Nephron (organoid): ENCODE results near the gene TMEM271.

Experiments
- H3K27ac Mint-ChIP-seq, 3 experiments: 2 replicates each; pipeline ENCODE4 v1.8.0; 2020; ENCODE audit warnings: mixed read lengths in 3 of 3, mild to moderate bottlenecking in 2 of 3, moderate library complexity in 1 of 3
- H3K27me3 Mint-ChIP-seq: 2 replicates; pipeline ENCODE4 v1.8.0; 2021; ENCODE audit warnings: low read depth, mild to moderate bottlenecking, moderate library complexity, mixed read lengths
- H3K36me3 Mint-ChIP-seq: 2 replicates; pipeline ENCODE4 v1.8.0; 2020; ENCODE audit warnings: low read depth, mixed read lengths
- H3K4me1 Mint-ChIP-seq: 2 replicates; pipeline ENCODE4 v1.8.0; 2020; ENCODE audit warnings: mixed read lengths
- H3K4me3 Mint-ChIP-seq, 3 experiments: 2 replicates each; pipeline ENCODE4 v1.8.0; 2020; ENCODE audit warnings: mild to moderate bottlenecking in 3 of 3, mixed read lengths in 3 of 3, moderate library complexity in 2 of 3
- H3K9me3 Mint-ChIP-seq: 2 replicates; pipeline ENCODE4 v1.8.0; 2020; ENCODE audit warnings: mixed read lengths
- CTCF ChIP-seq, 3 experiments: fragments of 200-600 bp; sonication (generic); IDR thresholded peaks; one replicate each; pipeline ENCODE4 v1.5.0; 2021; ENCODE audit warnings: antibody characterized with exemption in 3 of 3; ENCODE audit not compliant: unreplicated experiment in 3 of 3

Gene TMEM271, protein sequence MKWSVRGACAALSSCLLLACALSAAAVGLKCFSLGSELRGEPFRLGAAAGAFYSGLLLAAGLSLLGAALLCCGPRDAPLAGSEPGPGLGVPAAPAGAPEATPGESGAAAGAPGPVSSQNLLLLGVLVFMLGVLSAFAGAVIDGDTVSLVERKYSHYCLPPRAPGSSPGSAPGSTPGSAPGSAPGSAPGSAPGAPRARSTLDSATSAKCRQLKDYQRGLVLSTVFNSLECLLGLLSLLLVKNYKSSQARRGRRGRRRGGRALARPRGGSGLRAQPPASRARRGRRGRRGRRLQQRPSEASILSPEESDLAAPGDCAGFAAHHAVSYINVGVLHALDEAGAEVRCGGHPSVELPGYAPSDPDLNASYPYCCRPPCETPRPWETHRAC

DNA sequence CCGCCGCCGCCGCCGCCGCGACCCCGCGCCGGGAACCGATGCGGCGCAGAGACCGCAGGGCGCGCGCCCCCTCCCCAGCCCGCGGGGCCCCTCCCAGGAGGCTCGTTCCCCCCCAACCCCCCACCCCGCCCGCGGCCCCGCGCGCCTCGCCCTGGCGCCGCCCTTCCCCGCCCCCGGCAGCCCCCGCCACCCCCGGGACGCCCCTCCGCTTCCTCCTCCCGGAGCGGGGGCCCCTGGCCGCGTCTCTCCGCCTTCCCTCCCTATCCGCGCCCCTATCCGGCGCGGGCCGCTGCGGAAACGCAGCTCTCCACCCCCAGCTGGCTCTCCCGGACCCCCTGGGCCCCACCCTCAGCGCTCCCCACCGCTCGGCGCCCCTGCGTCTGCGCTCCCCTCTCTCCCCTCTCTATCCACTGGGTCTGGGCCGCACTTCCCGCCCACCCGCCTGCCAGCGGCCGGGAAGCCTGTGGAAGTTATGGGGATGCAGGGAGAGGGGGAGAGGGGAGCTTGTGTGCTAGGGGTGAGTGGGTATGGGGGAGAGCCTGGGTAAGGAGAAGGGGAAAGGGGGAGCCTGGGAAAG lies at the start of gene TMEM271:
Gene TMEM271 (minus strand): TSS at position 51 of the 577 bp plus-strand sequence. CDS start 233 bp downstream, outside the sequence.
- H3K9me3 Mint-ChIP-seq = peaks cover 5% of the 10 kb centered on the region
- H3K4me3 Mint-ChIP-seq = peak within 1 kb of the TSS; percentile 81 to 83 (median 82)
- no peak within 1 kb of the TSS for H3K27ac Mint-ChIP-seq
- H3K4me1 Mint-ChIP-seq = peaks cover 11% of the 10 kb centered on the region
- no peak for TF ChIP-seq CTCF (IDR thresholded peaks at IDR 0.05; ENCODE audit: unreplicated experiment in 3 of 3)
- H3K36me3 Mint-ChIP-seq = no peaks in the 10 kb centered on the region
- peaks cover 85% of the 10 kb centered on the region for H3K27me3 Mint-ChIP-seq

DNA sequence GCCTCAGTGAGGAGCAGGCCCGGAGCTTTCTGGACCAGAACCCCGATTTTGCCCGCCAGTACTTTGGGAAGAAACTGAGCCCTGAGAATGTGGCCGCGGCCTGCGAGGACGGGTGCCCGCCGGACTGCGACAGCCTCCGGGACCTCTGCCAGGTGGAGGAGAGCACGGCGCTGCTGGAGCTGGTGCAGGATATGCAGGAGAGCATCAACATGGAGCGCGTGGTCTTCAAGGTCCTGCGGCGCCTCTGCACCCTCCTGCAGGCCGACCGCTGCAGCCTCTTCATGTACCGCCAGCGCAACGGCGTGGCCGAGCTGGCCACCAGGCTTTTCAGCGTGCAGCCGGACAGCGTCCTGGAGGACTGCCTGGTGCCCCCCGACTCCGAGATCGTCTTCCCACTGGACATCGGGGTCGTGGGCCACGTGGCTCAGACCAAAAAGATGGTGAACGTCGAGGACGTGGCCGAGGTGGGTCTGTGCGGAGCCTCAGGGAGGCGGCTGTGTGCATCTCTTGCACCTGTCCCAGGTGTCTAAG lies 49.6 kb upstream of the TMEM271 start:
- Mint-ChIP-seq H3K4me1 (peaks cover 18% of the 10 kb centered on the region), H3K27ac (peak overlapping the region; percentile 78 to 96 (median 88)), H3K9me3 (no peaks in the 10 kb centered on the region), H3K4me3 (peak overlapping the region; percentile 68 to 82 (median 77)), H3K36me3 (peaks cover under 1% of the 10 kb centered on the region), H3K27me3 (peaks cover 9% of the 10 kb centered on the region)
- TF ChIP-seq CTCF (IDR thresholded peaks at IDR 0.05; ENCODE audit: unreplicated experiment in 3 of 3) = no peak

DNA sequence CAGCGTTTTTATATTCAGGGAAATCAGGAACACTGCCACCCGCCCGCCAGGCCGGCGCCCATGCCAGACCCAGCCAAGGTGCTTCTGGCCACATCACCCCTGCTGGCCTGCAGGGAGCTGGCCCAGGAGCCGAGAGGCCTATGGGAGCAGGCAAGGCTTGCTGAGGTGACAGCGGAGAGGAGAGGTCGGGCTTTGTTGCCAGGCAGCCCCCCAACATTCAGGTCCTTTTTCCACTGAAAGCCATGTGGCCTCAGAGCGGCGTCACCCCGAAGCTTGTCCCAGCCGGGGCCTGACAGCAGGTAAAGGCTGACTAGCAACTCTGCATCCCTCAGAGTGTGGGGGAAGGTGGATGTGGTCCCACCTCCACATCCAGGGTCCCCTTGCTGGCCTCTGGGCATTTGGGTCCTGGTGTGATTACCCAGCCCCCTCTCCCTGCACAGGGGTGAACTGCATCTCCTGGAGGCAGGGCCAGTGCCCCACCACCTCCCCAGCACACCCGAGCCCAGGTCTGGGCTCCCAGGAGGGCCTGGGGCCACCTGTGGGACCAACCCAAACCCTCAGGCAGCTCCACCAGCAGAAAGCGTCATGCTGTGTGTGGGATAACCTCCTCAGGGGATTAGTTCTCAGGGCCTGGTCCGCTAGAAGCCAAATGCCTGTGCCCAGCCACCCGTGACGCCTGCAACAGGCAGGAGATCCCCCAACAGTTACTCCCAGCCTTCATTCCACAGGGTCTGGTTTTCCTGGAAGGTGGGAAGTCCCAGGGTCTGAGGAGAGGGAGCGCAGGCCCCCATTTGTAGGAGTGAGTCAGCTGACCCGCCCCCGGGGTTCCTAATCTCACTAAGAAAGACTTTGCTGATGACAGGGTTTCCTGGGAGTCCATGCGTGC lies 48.9 kb upstream of the TMEM271 start, which contains the start of gene PDE6B:
Gene PDE6B (plus strand): TSS at position 869 of the 886 bp plus-strand sequence. CDS start 54 bp downstream, outside the sequence.
- Mint-ChIP-seq H3K36me3 (no peaks in the 10 kb centered on the region), H3K9me3 (no peaks in the 10 kb centered on the region)

DNA sequence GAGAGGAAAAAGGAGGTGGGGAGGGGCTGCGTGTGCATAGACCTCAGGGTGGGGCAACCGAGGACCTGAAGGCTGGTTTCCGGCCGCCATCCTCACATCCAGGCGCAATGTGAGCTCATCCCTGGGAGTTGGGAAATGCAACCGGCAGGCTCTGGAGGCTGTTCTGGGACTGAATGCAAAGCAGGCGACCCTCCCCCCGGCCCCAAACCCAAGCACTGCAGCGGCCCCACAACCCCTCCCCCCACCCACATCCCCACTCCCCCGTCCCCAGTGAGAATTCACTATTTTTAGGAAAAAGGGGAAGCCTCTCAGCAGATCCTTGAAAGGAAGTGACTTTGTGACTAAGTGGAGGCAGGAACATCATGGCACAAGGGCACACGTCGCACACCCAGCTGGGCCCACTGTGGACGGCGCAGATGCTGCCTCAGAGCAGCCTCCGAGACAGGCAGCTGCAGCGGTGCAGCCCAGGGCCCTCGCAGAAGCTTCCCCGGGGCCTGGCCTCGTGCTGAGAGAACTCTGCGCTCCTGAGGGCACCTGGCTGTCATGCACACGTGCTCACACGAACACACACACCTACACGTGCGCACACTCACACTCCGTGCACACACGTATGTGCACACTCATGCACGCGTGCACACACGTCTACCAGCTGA lies 47.9 kb upstream of the TMEM271 start:
- no peaks in the 10 kb centered on the region for H3K36me3 Mint-ChIP-seq
- H3K9me3 Mint-ChIP-seq = no peaks in the 10 kb centered on the region
- H3K27me3 Mint-ChIP-seq = peaks cover 13% of the 10 kb centered on the region
- H3K27ac Mint-ChIP-seq = peak overlapping the region in 2 of 3 experiments; percentile 13 to 14
- no peak for TF ChIP-seq CTCF (IDR thresholded peaks at IDR 0.05; ENCODE audit: unreplicated experiment in 3 of 3)
- peaks cover 5% of the 10 kb centered on the region for H3K4me1 Mint-ChIP-seq
- peak overlapping the region in 1 of 3 experiments; percentile 9 for H3K4me3 Mint-ChIP-seq

More for the DNA sequence above, 48.9 kb upstream of the TMEM271 start, which contains the start of gene PDE6B:
- H3K4me3 Mint-ChIP-seq = peak within 1 kb of the TSS; percentile 68 to 82 (median 77)
- H3K27ac Mint-ChIP-seq = peak within 1 kb of the TSS; percentile 78 to 96 (median 88)
- H3K27me3 Mint-ChIP-seq = peaks cover 15% of the 10 kb centered on the region
- peaks cover 10% of the 10 kb centered on the region for H3K4me1 Mint-ChIP-seq
- TF ChIP-seq CTCF (IDR thresholded peaks at IDR 0.05; ENCODE audit: unreplicated experiment in 3 of 3) = no peak
